AG09309 (cell line): ENCODE results near the gene AKAP6.

Source experiments
- DNase-seq: peaks from one replicate; pipeline ENCODE4 v3.0.0-alpha.2; 2010; ENCODE audit warnings: low read depth
- H3K4me3 ChIP-seq: 2 replicates; pipeline ENCODE4 v1.5.1; 2011; ENCODE audit warnings: mild to moderate bottlenecking, low read depth, low read length, moderate library complexity; ENCODE audit not compliant: control insufficient read depth
- TF ChIP-seq, protein P1 (sequence below): IDR thresholded peaks from 2 replicates; pipeline ENCODE4 v1.5.1; 2011; ENCODE audit warnings: mild to moderate bottlenecking, low read depth, low read length, inconsistent platforms; ENCODE audit not compliant: insufficient read depth, control insufficient read depth; ENCODE audit errors: missing control alignments

AKAP6 gene

DNA sequence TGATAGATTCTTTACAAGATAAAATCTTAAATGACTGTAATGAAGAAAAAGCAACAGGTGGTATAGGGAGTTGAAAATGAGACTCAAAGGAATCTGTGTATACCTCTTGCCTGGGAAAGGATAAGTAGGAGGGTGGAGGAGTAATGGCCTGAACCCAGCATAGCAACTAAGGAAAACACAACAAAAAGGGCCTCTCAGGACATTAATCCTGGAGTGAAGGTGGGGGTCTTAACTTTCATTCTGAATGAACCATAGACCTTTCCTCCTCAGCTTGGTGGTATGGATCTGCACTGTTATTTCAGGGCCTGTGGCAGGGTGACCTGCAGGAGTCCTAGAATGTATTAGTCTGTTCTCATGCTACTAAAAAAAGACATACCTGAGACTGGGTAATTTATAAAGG, 185.6 kb downstream of the AKAP6 start:
- no peak for DNase-seq
- TF ChIP-seq, protein P1, sequence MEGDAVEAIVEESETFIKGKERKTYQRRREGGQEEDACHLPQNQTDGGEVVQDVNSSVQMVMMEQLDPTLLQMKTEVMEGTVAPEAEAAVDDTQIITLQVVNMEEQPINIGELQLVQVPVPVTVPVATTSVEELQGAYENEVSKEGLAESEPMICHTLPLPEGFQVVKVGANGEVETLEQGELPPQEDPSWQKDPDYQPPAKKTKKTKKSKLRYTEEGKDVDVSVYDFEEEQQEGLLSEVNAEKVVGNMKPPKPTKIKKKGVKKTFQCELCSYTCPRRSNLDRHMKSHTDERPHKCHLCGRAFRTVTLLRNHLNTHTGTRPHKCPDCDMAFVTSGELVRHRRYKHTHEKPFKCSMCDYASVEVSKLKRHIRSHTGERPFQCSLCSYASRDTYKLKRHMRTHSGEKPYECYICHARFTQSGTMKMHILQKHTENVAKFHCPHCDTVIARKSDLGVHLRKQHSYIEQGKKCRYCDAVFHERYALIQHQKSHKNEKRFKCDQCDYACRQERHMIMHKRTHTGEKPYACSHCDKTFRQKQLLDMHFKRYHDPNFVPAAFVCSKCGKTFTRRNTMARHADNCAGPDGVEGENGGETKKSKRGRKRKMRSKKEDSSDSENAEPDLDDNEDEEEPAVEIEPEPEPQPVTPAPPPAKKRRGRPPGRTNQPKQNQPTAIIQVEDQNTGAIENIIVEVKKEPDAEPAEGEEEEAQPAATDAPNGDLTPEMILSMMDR = no peak
- no peak overlapping the region for H3K4me3 ChIP-seq

DNA sequence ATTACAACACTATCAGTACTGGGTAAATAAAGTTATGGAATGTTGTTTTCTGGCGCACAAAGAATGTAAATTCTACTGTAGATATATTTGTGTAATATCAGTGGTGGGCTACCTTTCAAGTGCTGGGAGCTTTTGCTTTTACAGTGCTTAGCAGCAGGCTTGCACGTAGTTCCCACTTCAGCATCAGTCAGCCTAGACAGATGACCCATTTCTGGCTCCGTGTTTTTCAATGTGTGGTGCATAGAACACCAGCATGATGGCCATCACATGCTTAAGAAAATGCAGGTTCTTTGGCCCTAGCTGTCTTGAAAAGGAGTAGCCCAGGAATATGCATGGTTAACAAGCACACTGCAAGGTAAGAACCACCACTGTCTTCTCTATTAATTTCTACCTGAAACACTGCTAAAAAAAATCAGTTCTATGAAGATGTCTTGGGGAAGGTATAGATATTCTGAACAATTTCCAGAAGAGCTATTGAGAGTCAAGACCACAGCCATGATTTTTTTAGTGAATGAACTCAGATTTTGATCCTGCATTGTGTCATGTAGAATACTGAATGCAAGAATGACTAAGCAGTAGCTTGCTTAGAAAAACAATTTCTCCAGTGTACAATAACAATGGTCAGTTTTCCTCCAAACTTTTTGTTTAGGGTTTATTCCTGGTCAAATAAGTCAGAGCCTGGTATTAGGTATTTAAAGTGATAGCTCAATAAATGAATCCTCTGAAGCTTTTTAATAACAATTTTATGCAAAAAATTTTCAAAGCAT, 195.7 kb downstream of the AKAP6 start:
- H3K4me3 ChIP-seq = no peak overlapping the region
- DNase-seq = no peak
- TF ChIP-seq, protein P1 = no peak

DNA sequence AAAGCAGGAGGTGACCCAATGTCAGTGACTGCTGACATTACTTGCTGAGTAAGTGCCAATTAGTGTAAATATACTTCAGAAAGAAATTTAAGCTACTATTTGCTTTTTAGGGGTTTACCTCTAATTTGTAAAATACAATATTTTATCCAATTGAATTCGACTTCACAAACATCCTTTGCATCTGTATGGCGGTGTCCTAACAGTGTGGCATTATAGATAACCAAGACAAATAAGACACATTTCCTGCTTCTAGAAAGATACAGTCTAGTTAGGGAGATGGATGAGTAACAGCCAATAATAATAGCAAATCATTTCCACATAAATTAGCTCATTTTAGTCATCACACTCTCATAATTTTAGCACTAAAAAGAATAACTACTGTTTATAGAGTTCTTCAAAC, 196.5 kb downstream of the AKAP6 start:
- H3K4me3 ChIP-seq = no peak overlapping the region
- TF ChIP-seq, protein P1 = no peak
- no peak for DNase-seq

DNA sequence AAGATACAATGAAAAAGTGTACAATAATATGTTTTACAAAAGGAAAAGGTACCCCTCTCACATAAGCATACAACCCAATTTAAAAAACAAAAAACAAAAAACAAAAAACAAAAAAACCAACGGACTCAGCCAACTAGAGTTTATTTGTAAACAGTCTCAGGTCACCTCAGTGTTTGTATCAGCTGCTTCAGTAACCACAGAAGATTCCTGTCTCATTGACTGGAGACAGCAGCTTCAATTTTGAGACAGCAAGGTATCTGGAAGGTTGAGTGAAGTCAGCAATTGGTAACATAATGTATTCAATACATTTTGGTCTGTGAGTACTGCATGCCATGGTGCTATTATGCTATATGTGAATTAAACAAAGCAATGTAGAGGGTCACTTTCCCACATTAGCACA, 201.7 kb downstream of the AKAP6 start:
- TF ChIP-seq, protein P1 = no peak
- H3K4me3 ChIP-seq = no peak overlapping the region
- no peak for DNase-seq

DNA sequence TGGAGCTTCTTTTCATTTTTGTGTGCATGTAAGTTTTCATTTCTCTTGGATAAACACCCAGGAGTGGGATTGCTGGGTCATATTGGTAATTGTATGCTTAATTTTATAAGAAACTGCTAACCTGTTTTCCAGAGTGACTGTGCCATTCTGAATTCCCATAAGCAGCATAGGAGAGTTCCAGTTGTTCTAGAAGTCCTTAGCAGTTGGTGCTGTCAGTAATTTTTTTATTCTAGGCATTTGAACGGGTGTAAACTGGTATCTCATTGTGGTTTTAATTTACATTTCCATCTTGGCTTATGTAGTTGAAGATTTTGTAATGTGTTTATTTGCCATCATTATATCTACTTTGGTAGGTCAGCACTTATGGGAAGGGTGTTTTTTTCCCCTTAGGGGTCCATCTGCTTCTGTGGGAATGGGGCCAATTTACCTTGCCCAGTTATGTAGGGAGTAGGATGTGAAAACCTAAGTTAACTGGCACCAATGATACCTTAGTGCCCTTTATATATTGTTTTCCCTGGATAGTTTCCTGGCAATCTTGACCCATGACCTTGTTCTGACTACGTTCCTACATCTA, 202.9 kb downstream of the AKAP6 start:
- H3K4me3 ChIP-seq = no peak overlapping the region
- TF ChIP-seq, protein P1 = no peak
- no peak for DNase-seq

DNA sequence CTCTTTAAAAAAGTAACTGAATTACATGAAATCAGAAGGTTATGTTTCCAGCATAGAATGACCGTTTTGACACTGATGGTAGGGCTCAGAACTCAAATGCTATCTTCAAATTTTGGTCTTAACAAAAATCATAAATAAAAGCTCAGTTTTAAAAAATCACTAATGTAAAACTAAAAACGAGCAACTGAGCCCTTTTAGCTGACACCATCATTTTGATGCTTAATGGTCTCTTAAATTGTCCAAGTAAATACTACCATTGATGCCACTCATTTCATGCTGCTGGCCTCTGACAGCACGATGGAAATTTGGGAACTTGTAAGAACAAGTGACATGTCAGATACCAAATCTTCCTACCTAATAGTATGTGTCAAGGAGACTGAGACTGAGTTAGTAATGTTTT, 205.0 kb downstream of the AKAP6 start:
- H3K4me3 ChIP-seq = no peak overlapping the region
- TF ChIP-seq, protein P1 = no peak
- DNase-seq = no peak
